Esophagus squamous epithelium (tissue), 4 donors: Measurements from ENCODE around the gene HGF.

Experiments used
- CTCF ChIP-seq, 6 experiments: fragments of 450-650 bp in 4 of 6; fragments of 200-600 bp in 2 of 6; sonication (generic) in 2 of 6; IDR thresholded peaks; one replicate each; pipeline ENCODE4 v1.5.1; 2016 to 2019; ENCODE audit warnings: antibody characterized with exemption in 6 of 6, mild to moderate bottlenecking in 4 of 6, moderate library complexity in 4 of 6
- POLR2A ChIP-seq, 4 donors: fragments of 450-650 bp; IDR thresholded peaks; one replicate each; pipeline ENCODE4 v1.6.1; 2017; ENCODE audit warnings: antibody characterized with exemption in 4 of 4, mild to moderate bottlenecking in 4 of 4, moderate library complexity in 3 of 4

- no peak for TF ChIP-seq CTCF (IDR thresholded peaks at IDR 0.05)
- no peak for TF ChIP-seq POLR2A (IDR thresholded peaks at IDR 0.05)
Measured at GRCh38 chr7:81803267-81803666, 33.4 kb upstream of the HGF start.
